HG03378 (cell line): ENCODE results near the gene NFIA.

Source experiments
- ATAC-seq: cut with Tn5 transposase; IDR thresholded peaks from one replicate; pipeline ENCODE4 v1.9.1; 2021; ENCODE audit warnings: mild to moderate bottlenecking, moderate library complexity; ENCODE audit not compliant: unreplicated experiment

The NFIA gene

GRCh38 chr1:61175976-61176375 lies 93.6 kb downstream of the NFIA start:
- no peak for ATAC-seq

GRCh38 chr1:61181067-61182038 lies 99.0 kb downstream of the NFIA start:
- no peak for ATAC-seq

DNA sequence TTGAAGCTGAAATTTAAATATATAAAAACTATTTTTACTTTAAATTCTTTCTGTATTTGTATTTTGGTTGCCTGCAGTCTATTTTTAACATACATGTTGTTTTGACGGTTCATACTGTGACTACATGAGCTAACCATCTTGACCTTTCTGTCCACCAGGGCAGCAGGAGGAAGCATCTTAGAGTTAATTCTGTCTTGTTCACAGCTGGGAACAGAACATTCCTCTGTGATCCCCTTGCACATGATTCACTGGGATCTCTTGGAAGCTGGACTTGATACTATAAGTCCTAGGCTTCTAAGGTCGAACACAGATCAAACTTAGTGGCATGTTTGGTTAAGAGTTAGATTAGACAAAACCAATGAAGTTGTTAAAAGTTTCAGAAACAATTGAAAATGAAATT lies 99.7 kb downstream of the NFIA start:
- ATAC-seq = no peak

DNA sequence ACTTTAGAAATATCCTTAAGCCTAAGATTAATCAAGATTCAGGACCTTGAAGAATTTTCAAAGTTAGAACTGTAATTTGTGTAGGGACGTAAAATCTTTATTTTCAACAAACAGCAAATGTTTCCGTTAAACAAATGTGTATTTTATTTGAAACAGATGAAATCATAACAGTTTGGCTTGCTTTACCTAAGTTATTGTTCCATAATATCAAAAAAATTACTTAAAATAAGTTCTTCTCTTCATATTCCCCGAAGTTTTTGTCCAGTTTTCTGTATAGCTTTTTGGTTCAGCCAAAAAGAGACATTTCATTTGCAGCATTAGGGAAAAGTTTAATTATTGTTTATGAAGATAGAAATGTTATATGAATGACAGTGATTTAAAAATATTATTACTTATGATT lies 100.1 kb downstream of the NFIA start:
- no peak for ATAC-seq

GRCh38 chr1:61183471-61184039 lies 101.2 kb downstream of the NFIA start:
- ATAC-seq = no peak

GRCh38 chr1:61184040-61184713 lies 101.8 kb downstream of the NFIA start:
- no peak for ATAC-seq

DNA sequence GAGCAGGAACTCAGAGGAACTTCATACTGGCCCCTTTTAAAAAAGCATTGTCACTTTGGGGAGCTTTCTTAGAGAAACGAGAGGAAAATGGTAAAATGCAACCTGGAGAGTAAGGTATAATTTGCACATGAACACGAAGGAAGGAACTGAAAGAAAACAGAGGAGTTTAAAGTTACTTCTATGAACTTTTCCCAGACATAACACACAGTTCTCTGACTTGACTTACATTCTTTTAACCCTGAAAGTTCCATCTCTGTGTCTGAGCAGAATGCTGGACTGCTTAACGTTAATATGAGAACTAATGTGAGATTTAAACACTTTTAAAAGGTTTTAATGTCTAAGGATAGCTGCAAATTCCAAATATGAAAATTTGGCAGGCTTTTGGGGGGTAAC lies 102.3 kb downstream of the NFIA start:
- no peak for ATAC-seq

DNA sequence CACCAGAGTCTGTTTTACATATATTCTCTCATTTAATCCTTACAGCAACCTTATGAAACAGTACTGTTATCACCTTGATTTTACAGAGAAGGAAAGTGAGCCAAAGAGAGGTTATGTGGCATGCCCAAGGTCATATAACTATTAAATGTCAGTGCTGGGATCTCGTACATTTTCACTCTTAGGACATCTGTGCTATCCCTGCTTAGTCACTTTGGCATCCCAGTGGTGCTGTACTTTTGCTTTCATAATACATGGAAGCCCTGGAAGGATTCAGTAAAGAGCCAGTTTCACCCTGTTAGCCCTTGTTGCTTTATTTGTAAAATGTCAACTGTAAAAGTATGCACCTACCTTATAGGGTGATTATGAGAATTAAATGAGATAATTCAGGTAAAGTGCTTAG lies 104.4 kb downstream of the NFIA start:
- ATAC-seq = no peak

DNA sequence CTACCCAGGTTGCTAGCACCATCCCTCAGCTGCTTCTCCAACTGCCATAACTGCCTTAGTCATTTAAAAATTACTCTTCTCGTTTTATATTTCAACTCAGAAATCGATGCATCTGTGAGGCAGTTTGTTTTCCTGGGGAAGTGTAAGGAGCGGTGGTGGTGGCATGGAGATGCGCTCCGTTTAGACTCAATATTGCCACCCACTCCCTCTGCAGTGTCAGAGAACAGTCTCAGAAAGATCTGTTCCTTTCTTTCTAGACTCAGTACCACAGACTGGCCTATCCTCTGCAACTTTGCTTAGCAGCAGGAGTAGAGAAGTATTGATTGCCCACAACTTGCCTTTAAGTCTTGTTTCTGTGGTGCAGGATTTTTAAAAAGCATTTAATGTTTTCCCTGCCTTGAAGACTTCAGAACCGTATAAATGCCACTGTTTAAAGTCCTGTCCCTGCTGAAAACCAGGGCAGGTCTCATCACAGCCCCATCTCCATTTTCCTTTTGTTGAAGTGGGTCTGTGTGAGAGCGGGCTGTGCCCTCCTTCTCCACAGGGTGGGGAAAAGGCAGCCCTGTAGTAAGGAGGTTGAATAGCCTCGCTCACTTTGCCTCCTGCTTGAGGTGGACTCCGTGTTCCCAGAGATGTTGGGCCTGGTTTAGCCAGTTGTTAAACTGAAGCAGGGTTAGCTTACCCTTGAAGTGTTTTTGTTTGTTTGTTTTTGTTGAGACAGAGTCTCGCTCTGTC lies 105.2 kb downstream of the NFIA start:
- no peak for ATAC-seq

GRCh38 chr1:61190153-61190552 lies 107.8 kb downstream of the NFIA start:
- no peak for ATAC-seq

GRCh38 chr1:61190618-61191432 lies 108.5 kb downstream of the NFIA start:
- ATAC-seq = no peak

DNA sequence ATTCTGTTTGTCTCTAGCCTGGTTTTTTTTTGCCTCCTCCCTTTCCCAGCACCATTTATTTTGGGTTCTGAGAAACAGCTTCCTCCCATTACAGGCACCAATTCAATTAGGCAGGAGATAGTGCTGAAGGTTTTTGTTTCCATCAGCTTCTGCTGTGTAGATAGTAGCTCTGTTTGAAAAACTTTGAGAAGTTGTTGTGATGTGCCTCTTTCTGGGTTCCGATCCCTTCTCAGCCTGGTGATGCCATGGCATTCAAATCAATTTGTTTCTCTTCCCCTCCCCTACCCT lies 109.0 kb downstream of the NFIA start:
- no peak for ATAC-seq

DNA sequence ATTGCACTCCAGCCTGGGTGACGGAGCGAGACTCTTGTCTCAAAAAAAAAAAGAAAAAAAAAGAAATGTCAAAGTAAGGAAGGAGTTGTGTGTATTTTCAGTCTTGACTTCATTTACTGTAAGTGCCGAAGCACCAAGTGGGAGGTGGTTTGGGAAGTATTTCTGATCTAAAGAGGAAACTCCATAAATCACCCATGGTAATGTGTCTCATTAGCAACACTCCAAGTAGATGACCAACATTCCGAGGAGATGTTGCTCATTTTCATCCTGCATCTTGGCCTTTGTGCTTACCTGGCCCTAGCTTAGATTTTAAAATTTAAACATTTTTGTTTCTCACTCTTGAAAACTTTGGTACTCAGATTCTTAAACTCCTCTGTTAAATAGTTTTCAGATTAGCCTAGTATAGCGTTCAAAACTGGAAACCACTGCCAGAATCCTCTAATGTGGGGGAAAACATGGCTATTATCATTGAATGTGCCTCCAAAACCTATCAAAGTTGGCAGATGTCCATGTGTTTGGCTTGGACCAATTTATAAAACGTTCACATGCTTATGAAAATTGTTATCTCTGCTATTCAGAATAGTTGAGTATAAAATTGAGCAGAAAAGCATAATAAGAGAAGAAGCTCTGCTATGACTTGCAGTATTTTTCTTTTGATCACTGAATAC lies 110.4 kb downstream of the NFIA start:
- ATAC-seq = no peak

DNA sequence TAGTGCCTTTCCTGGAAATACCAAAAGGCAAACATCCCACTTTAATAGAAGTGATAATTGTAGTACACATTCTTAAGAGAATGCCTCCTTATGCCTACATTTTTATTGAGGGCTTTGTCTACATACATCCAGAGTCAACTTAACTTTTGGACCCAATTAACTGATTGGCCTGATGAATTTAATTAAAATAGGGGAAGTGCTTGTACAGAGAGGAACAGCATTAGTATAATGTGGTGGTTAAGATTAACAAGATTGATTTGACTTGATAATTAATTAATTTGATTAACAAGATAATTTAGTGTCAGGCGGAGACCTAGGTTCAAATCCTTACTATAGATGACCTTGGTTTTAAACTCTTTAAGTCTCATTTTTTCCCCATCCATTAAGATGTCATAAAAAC lies 111.4 kb downstream of the NFIA start:
- no peak for ATAC-seq

DNA sequence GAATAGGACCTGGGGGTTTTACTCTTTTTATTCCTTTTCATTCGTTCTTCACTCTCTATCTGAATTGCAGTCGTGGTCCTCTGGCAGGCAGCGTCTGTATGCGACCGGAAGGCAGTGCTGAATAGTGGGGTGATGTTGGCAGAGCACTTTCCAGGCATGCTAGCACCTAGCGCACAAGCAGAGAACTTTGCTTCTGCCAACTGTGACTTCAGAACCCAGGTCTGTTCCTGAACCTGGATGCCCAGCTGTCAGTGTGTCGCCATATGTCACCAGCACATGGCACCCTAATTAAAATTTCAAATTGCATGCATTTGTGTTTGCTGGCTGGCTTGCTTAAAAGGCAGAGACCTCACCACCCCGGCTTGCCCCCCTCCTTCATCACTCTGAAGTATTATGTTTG lies 116.2 kb downstream of the NFIA start:
- ATAC-seq = no peak

- no peak for ATAC-seq
These were observed 118.7 kb downstream of the NFIA start for GRCh38 chr1:61201035-61201434.

DNA sequence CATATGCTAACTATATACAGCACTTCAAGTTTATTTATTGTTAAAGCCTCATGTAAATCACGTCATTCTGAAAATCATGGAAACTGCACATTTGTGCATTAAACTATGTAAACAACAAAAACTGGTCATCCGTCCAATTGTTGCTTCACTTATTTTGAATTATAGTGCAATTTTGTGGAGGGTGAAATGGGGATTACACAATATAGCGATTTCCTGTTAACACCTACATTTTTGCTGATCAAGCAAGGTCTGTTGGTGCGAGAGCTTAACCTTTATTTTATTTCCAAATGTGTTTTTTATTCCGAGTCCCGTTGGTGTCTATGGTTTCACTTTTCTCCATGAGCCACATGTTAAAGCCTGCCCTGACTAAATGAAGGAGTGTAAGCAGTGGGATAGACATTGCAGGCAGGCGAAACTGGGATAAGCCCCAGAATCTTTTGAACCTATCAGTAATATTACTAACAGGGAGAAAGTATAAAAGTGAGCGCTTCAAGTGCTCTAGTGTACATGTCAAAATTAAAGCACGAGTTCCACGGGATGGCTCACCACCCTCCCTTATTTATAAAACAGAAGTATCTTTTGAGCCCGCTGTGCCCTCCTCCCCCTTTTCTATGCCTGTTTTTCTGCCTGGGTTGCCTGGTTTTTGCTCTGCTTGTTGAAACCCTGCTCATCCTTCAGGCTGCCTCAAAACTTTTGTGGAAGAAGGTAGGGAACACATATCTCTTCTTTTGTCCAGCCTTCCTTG lies 120.7 kb downstream of the NFIA start:
- ATAC-seq = no peak

DNA sequence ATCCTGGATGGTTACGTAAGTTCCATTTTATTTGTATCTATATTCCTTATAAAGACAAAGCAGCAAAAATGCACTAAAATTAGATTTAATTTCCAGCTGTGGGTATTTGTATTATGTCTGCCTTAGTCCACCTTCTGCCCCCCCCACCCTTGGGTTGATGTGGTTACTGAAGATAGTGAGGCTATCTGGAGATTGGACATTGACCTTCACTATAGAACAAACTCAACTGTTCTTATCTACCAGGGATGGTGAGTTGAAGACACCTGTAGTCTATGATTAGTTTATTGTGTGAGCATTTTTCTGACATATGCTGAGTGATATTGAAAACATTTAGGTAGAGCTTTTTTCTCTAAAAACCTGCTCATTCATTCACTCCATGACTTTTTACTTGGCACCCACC lies 122.2 kb downstream of the NFIA start:
- no peak for ATAC-seq

DNA sequence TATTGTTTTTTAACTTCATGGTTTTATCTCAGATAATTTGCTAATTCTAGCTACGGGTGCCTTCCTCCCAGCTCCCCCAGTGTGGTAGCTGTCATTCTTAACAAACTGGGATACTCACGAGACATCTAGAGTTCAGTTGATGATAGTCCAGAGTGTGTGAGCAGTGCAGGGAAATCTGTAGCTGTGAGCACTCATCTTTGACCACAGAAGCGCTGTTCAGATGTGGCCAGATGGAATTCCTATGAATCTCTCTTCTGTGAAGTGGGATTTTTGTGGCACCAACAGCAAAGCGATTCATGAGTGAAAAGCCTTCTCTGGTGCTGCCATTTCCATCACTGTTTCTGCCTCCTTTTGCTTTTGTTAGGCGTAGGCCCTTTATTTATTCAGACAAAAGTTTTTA lies 125.1 kb downstream of the NFIA start:
- ATAC-seq = no peak
